SU-DHL-6 (cell line): ENCODE results near the gene FPGS.

ENCODE experiments used
- H2AFZ ChIP-seq: fragments of 200-600 bp; sonication (generic); 2 replicates; pipeline ENCODE4 v1.6.1; 2014; ENCODE audit warnings: low read depth, mild to moderate bottlenecking, moderate library complexity, mixed read lengths, antibody characterized with exemption, low read length; ENCODE audit not compliant: severe bottlenecking
- H3F3A ChIP-seq: fragments of 200-600 bp; shearing (Covaris generic); 2 replicates; pipeline ENCODE4 v1.6.0; 2016; ENCODE audit warnings: antibody characterized with exemption, mild to moderate bottlenecking; ENCODE audit not compliant: insufficient read depth
- H3K27ac ChIP-seq: fragments of 200-600 bp; sonication (generic); 2 replicates; pipeline ENCODE4 v1.5.1; 2016; ENCODE audit warnings: low read depth, mild to moderate bottlenecking, low read length, moderate library complexity, mixed read lengths
- H3K27me3 ChIP-seq: fragments of 200-600 bp; sonication (generic), shearing (Covaris generic); 2 replicates; pipeline ENCODE4 v1.6.0; 2014; ENCODE audit warnings: mild to moderate bottlenecking, low read length
- H3K36me3 ChIP-seq: fragments of 200-600 bp; sonication (generic); 2 replicates; pipeline ENCODE4 v1.6.1; 2014; ENCODE audit warnings: mild to moderate bottlenecking, low read length, mixed read lengths
- H3K4me2 ChIP-seq: fragments of 300-600, 200-600 bp; shearing (Covaris generic), sonication (generic); 2 replicates; pipeline ENCODE4 v1.6.0; 2014; ENCODE audit warnings: low read length, low read depth, mild to moderate bottlenecking; ENCODE audit not compliant: poor library complexity, severe bottlenecking
- H3K4me3 ChIP-seq: fragments of 200-600 bp; sonication (generic); 2 replicates; pipeline ENCODE4 v1.5.1; 2014; ENCODE audit warnings: antibody characterized with exemption, low read length, mild to moderate bottlenecking, mixed read lengths; ENCODE audit not compliant: insufficient read depth, poor library complexity, severe bottlenecking
- H3K79me2 ChIP-seq: fragments of 200-600 bp; sonication (generic); 2 replicates; pipeline ENCODE4 v1.6.1; 2014; ENCODE audit warnings: mild to moderate bottlenecking, low read length, moderate library complexity; ENCODE audit not compliant: insufficient read depth
- H3K9ac ChIP-seq: fragments of 200-600 bp; sonication (generic); 2 replicates; pipeline ENCODE4 v1.7.0; 2014; ENCODE audit warnings: mild to moderate bottlenecking, low read length
- H3K9me2 ChIP-seq: fragments of 200-600 bp; sonication (generic); replicated peaks from 2 replicates; pipeline ENCODE4 v1.6.1; 2014; ENCODE audit warnings: low read length; ENCODE audit not compliant: insufficient read depth
- H3K9me3 ChIP-seq: fragments of 200-600 bp; sonication (generic); 2 replicates; pipeline ENCODE4 v1.6.1; 2014; ENCODE audit warnings: low read length, mixed read lengths; ENCODE audit not compliant: insufficient read depth
- H4K20me1 ChIP-seq: fragments of 200-600 bp; sonication (generic); 2 replicates; pipeline ENCODE4 v1.6.1; 2014; ENCODE audit warnings: low read depth, mild to moderate bottlenecking, antibody characterized with exemption, low read length, moderate library complexity, mixed read lengths
- EZH2phosphoT487 ChIP-seq: fragments of 200-600 bp; sonication (generic), shearing (Covaris generic); conservative IDR thresholded peaks from 2 replicates; pipeline ENCODE4 v1.6.1; 2018; ENCODE audit warnings: mild to moderate bottlenecking, antibody characterized with exemption, low read length, moderate library complexity, mixed read lengths
- TF ChIP-seq, protein P1 (sequence below): fragments of 200-600 bp; sonication (generic); IDR thresholded peaks from one replicate; pipeline ENCODE4 v1.5.1; 2017; ENCODE audit warnings: antibody characterized with exemption, mild to moderate bottlenecking, low read length, moderate library complexity; ENCODE audit not compliant: insufficient read depth, poor library complexity, severe bottlenecking

FPGS gene

DNA sequence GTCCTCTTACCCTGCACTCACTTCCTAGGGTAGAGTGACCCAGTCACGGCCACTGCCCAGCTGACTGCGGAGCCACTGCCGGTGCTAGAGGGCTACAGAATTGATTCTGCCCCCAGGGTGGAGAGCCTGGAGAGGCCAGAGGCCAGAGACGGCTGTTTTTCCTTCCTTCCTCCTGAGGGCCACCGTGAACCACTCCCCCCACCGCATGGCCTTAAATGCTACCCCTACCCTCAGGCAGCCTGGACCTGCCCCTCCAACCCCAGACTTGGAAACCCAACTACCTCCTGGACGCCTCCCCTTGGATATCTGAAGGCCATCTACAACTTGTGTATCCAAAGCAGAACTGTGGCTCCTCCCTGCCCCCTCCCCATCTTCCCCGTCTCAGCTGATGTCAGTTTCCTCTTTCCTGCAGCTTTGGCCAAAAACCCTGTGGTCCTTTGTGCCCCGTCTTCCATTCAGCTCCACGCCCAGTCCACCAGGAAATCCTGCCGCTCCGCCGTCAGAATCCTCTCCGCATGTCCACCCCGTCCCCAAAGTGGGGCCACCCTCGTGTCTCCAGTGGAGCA, 40.5 kb upstream of the FPGS start:
- no peak overlapping the region for H3K4me3 ChIP-seq
- no peaks in the 10 kb centered on the region for H4K20me1 ChIP-seq
- no peak overlapping the region for H3K27ac ChIP-seq
- H3K9me2 ChIP-seq = no peaks in the 10 kb centered on the region
- H2AFZ ChIP-seq = no peak overlapping the region
- no peaks in the 10 kb centered on the region for H3K9me3 ChIP-seq
- H3K4me2 ChIP-seq = no peak overlapping the region
- no peak overlapping the region for H3K9ac ChIP-seq
- TF ChIP-seq, protein P1, sequence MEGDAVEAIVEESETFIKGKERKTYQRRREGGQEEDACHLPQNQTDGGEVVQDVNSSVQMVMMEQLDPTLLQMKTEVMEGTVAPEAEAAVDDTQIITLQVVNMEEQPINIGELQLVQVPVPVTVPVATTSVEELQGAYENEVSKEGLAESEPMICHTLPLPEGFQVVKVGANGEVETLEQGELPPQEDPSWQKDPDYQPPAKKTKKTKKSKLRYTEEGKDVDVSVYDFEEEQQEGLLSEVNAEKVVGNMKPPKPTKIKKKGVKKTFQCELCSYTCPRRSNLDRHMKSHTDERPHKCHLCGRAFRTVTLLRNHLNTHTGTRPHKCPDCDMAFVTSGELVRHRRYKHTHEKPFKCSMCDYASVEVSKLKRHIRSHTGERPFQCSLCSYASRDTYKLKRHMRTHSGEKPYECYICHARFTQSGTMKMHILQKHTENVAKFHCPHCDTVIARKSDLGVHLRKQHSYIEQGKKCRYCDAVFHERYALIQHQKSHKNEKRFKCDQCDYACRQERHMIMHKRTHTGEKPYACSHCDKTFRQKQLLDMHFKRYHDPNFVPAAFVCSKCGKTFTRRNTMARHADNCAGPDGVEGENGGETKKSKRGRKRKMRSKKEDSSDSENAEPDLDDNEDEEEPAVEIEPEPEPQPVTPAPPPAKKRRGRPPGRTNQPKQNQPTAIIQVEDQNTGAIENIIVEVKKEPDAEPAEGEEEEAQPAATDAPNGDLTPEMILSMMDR = no peak
- no peak for TF ChIP-seq EZH2phosphoT487
- no peaks in the 10 kb centered on the region for H3K27me3 ChIP-seq
- H3K79me2 ChIP-seq = no peaks in the 10 kb centered on the region
- H3K36me3 ChIP-seq = no peaks in the 10 kb centered on the region
- H3F3A ChIP-seq = no peaks in the 10 kb centered on the region

DNA sequence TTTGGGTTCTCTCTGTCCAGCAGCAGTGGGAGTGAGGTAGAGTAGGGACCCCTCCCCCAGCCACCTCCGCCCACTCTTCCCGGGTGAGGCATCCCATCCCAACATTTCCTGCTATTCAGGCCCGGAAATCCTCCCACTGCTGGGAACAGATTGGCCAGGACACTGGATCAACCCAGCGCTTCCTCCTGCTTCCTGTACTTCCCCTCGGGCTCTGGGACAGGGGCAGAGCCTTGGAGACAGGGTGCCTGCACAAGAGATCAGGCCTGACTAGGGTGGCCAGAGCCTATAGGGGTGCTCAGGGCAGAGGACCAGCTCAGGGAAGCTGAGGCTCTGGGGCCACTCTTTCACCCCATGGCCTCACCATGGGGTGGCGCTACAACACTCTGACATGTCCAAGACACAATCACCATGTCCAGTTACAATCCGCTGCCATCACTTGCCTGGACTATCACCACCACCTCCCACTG, 38.7 kb upstream of the FPGS start:
- no peak overlapping the region for H3K9ac ChIP-seq
- no peak overlapping the region for H3K4me2 ChIP-seq
- H4K20me1 ChIP-seq = no peaks in the 10 kb centered on the region
- H3K9me2 ChIP-seq = no peaks in the 10 kb centered on the region
- H3F3A ChIP-seq = no peaks in the 10 kb centered on the region
- H3K36me3 ChIP-seq = no peaks in the 10 kb centered on the region
- H3K27me3 ChIP-seq = no peaks in the 10 kb centered on the region
- H2AFZ ChIP-seq = no peak overlapping the region
- no peaks in the 10 kb centered on the region for H3K9me3 ChIP-seq
- H3K79me2 ChIP-seq = no peaks in the 10 kb centered on the region
- TF ChIP-seq EZH2phosphoT487 = no peak
- TF ChIP-seq, protein P1 = no peak
- H3K4me3 ChIP-seq = no peak overlapping the region
- no peak overlapping the region for H3K27ac ChIP-seq

DNA sequence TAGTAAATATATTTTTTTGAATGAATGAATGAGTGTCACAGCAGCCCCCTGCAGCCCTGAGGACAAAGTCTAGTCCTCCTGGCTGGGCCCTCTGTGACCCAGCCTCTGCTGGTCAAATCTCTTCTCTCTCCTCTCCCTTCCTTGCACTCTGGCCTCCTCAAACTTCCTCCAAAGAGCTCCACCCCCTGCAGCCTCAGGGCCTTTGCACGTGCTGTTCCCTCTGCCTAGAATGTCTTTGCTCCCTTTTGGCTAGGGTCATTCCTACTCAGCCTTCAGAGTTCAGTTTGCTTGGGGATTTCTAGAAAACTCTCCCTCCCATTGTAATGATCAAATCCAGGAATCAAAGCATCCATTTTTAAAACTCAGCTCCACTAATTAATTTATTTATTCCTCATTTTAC, 37.3 kb upstream of the FPGS start:
- Histone ChIP-seq H3K4me3 (no peak overlapping the region), H4K20me1 (no peaks in the 10 kb centered on the region), H3K36me3 (no peaks in the 10 kb centered on the region), H3K9me3 (no peaks in the 10 kb centered on the region), H2AFZ (no peak overlapping the region), H3K4me2 (no peak overlapping the region), H3K27ac (no peak overlapping the region), H3K27me3 (no peaks in the 10 kb centered on the region), H3F3A (no peaks in the 10 kb centered on the region), H3K9ac (no peak overlapping the region), H3K79me2 (no peaks in the 10 kb centered on the region), H3K9me2 (no peaks in the 10 kb centered on the region)
- TF ChIP-seq EZH2phosphoT487 = no peak
- TF ChIP-seq, protein P1 = no peak
